HFFc6 (cell line): ENCODE results near the gene LIPM. TPM values are rescaled to one million over a fixed set of nuclear protein-coding genes. Genes with fewer than 3 reads are reported as not detected.

Experiments
- DNase-seq: peaks from one replicate; pipeline ENCODE4 v3.0.0-alpha.2; 2018
- H3K27ac Mint-ChIP-seq: 2 replicates; pipeline ENCODE4 v1.8.0; 2020; ENCODE audit warnings: mild to moderate bottlenecking, mixed read lengths
- H3K27me3 Mint-ChIP-seq: 2 replicates; pipeline ENCODE4 v1.8.0; 2021; ENCODE audit warnings: mild to moderate bottlenecking, moderate library complexity, mixed read lengths; ENCODE audit not compliant: insufficient read depth
- H3K36me3 Mint-ChIP-seq: 2 replicates; pipeline ENCODE4 v1.8.0; 2021; ENCODE audit warnings: low read depth, mixed read lengths
- H3K4me1 Mint-ChIP-seq: 2 replicates; pipeline ENCODE4 v1.8.0; 2020; ENCODE audit warnings: low read depth, mixed read lengths
- H3K4me3 Mint-ChIP-seq: 2 replicates; pipeline ENCODE4 v1.8.0; 2020; ENCODE audit warnings: mild to moderate bottlenecking, moderate library complexity, mixed read lengths
- H3K9me3 Mint-ChIP-seq: 2 replicates; pipeline ENCODE4 v1.8.0; 2020; ENCODE audit warnings: mild to moderate bottlenecking, mixed read lengths
- CTCF ChIP-seq: fragments of 200-600 bp; sonication (generic); IDR thresholded peaks from 2 replicates; pipeline ENCODE4 v1.5.0; 2021; ENCODE audit warnings: antibody characterized with exemption, mild to moderate bottlenecking
- total RNA-seq, 6 experiments: library from RNA; stranded (reverse); fragmentation: NEBNext Ultra II Directional; extraction: Animal tissue kit (Norgen Biotek cat#: 25700); gene quantifications; 2 replicates in 1 of 6; 3 replicates in 5 of 6; pipeline ENCODE4 v1.2.3, GENCODE V29; 2021

Gene LIPM
- total RNA-seq, 6 experiments from 2014 or later, result not detected

- no peaks in the 10 kb centered on the region for H3K9me3 Mint-ChIP-seq
- peaks cover 6% of the 10 kb centered on the region; the same call in 1 of the 2 replicates for H3K27me3 Mint-ChIP-seq
- H3K4me3 Mint-ChIP-seq, result no peak overlapping the region
- TF ChIP-seq CTCF, result no peak
- no peak for DNase-seq
- no peak overlapping the region for H3K27ac Mint-ChIP-seq
- H3K36me3 Mint-ChIP-seq, result no peaks in the 10 kb centered on the region
- no peaks in the 10 kb centered on the region for H3K4me1 Mint-ChIP-seq
Measured at GRCh38 chr10:88866454-88866853, 63.9 kb downstream of the LIPM start.

GRCh38 chr10:88870089-88870488 is 67.6 kb downstream of the LIPM start:
- no peak overlapping the region for H3K4me3 Mint-ChIP-seq
- no peaks in the 10 kb centered on the region for H3K9me3 Mint-ChIP-seq
- no peaks in the 10 kb centered on the region for H3K4me1 Mint-ChIP-seq
- H3K27ac Mint-ChIP-seq, result no peak overlapping the region
- H3K36me3 Mint-ChIP-seq, result no peaks in the 10 kb centered on the region
- DNase-seq, result no peak
- H3K27me3 Mint-ChIP-seq, result peaks cover 4% of the 10 kb centered on the region; the same call in 1 of the 2 replicates
- no peak for TF ChIP-seq CTCF

Other genes starting within 250 kb of the LIPM start
- 1 to 10 TPM; 1.8 to 3.1 (median 2.4) TPM for gene RNLS, start 219.4 kb upstream of the LIPM start, total RNA-seq
- gene LIPJ, start 216.0 kb upstream of the LIPM start, total RNA-seq, result not detected
- gene LIPF, start 138.3 kb upstream of the LIPM start, total RNA-seq, result not detected
- not detected for gene LIPK, start 96.5 kb upstream of the LIPM start, total RNA-seq
- gene LIPN, start 42.7 kb upstream of the LIPM start, total RNA-seq, result not detected
- not detected for gene ANKRD22, start 49.1 kb downstream of the LIPM start, total RNA-seq
- gene STAMBPL1, start 77.5 kb downstream of the LIPM start, total RNA-seq, result 10 to 100 TPM; 28.8 to 44.9 (median 40.6) TPM
- 100 to 1,000 TPM; 112 to 178 (median 164) TPM for gene ACTA2, start 150.0 kb downstream of the LIPM start, total RNA-seq
- 10 to 100 TPM; 52.9 to 62.9 (median 57.5) TPM for gene FAS, start 188.1 kb downstream of the LIPM start, total RNA-seq